ENCODE results near the gene TASL.
"Not testable (repeated sequence)": the region's sequence is repeated elsewhere in the genome, so short reads cannot be mapped to it uniquely, and the experiment has no call there.

TASL gene

GRCh38 chrX:30577362-30577991 is at the start of gene TASL:
TSS of gene TASL (minus strand) at chrX:30577766. CDS start at chrX:30560355, 17,411 bp downstream.
- no peak for DNase-seq (ENCODE audit: low spot score)

GRCh38 chrX:30626402-30626801 is 48.8 kb upstream of the TASL start:
- DNase-seq (ENCODE audit: low spot score) = no peak

- DNase-seq (ENCODE audit: low spot score) = no peak
Measured at GRCh38 chrX:30622361-30622760, 44.8 kb upstream of the TASL start.

GRCh38 chrX:30620980-30621618 is 43.5 kb upstream of the TASL start:
- DNase-seq (ENCODE audit: low spot score) = no peak

GRCh38 chrX:30620125-30620524 is 42.6 kb upstream of the TASL start:
- no peak for DNase-seq (ENCODE audit: low spot score)

GRCh38 chrX:30618160-30618765 is 40.7 kb upstream of the TASL start:
- no peak for DNase-seq (ENCODE audit: low spot score)

- DNase-seq (ENCODE audit: low spot score) = no peak
Measured at GRCh38 chrX:30615229-30615628, 37.7 kb upstream of the TASL start.

GRCh38 chrX:30613721-30614120 is 36.2 kb upstream of the TASL start:
- DNase-seq (ENCODE audit: low spot score) = no peak

- no peak for DNase-seq (ENCODE audit: low spot score)
Measured at GRCh38 chrX:30612250-30612655, 34.7 kb upstream of the TASL start.

- no peak for DNase-seq (ENCODE audit: low spot score)
Measured at GRCh38 chrX:30610026-30610425, 32.5 kb upstream of the TASL start.

- DNase-seq (ENCODE audit: low spot score) = no peak
Measured at GRCh38 chrX:30607155-30607554, 29.6 kb upstream of the TASL start.

- not testable (repeated sequence) for DNase-seq (ENCODE audit: low spot score)
Measured at GRCh38 chrX:30600269-30601176, 23.0 kb upstream of the TASL start.

GRCh38 chrX:30597216-30598012 is 19.8 kb upstream of the TASL start:
- no peak for DNase-seq (ENCODE audit: low spot score)

GRCh38 chrX:30593440-30594200 is 16.1 kb upstream of the TASL start:
- DNase-seq (ENCODE audit: low spot score) = no peak

GRCh38 chrX:30592831-30593230 is 15.3 kb upstream of the TASL start:
- DNase-seq (ENCODE audit: low spot score) = no peak

- no peak for DNase-seq (ENCODE audit: low spot score)
Measured at GRCh38 chrX:30590368-30590767, 12.8 kb upstream of the TASL start.

GRCh38 chrX:30589146-30589888 is 11.8 kb upstream of the TASL start:
- no peak for DNase-seq (ENCODE audit: low spot score)

GRCh38 chrX:30586516-30586915 is 8.9 kb upstream of the TASL start:
- no peak for DNase-seq (ENCODE audit: low spot score)

- no peak for DNase-seq (ENCODE audit: low spot score)
Measured at GRCh38 chrX:30582664-30583063, 5.1 kb upstream of the TASL start.

- no peak for DNase-seq (ENCODE audit: low spot score)
Measured at GRCh38 chrX:30580641-30581040, 3.1 kb upstream of the TASL start.
